Activated CD8-positive, alpha-beta memory T cell treated with anti-CD3 and anti-CD28 coated beads for 48 hours (primary cell): Measurements from ENCODE around the gene PGAM1.
"Not testable (repeated sequence)": the region's sequence is repeated elsewhere in the genome, so short reads cannot be mapped to it uniquely, and the experiment has no call there.

ENCODE experiments used
- DNase-seq, 3 experiments: peaks; one replicate each; pipeline ENCODE4 v3.0.0-alpha.2; 2020; ENCODE audit warnings: low read depth in 2 of 3, low spot score in 2 of 3

PGAM1 gene

GRCh38 chr10:97454330-97455036 lies 28.5 kb downstream of the PGAM1 start:
- no peak for DNase-seq

GRCh38 chr10:97456034-97456685 lies 30.2 kb downstream of the PGAM1 start:
- DNase-seq, result no peak

DNA sequence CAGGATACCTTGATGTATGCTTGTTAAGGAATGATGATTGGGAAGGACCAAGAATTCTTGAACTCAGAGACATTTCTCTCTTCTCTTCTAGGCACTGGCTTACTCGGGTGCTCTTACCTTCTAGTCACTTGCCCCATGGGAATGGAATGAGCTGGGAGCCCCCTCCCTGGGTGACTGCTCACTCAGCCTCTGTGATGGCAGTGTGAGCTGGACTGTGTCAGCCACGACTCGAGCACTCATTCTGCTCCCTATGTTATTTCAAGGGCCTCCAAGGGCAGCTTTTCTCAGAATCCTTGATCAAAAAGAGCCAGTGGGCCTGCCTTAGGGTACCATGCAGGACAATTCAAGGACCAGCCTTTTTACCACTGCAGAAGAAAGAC lies 30.7 kb downstream of the PGAM1 start:
- no peak for DNase-seq

DNA sequence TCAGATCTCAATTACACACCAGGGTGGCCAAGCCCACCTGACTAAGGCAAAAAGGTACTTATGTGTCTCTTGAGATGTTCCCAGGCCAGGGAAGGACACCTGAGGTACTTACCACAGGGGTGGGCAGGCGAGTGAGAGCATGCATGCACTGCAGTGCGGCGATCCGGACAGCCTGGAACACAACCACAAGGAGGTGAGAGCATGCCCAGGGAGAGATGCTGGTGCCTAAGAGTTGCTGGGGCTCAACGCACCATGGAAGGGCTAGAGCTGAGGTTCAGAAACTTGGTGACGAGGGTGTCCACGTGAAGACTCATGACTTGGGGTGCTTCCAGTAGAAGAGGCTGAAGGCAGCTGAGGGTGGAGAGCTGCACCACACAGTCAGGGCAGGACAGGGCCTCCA lies 33.1 kb downstream of the PGAM1 start:
- no peak for DNase-seq

DNA sequence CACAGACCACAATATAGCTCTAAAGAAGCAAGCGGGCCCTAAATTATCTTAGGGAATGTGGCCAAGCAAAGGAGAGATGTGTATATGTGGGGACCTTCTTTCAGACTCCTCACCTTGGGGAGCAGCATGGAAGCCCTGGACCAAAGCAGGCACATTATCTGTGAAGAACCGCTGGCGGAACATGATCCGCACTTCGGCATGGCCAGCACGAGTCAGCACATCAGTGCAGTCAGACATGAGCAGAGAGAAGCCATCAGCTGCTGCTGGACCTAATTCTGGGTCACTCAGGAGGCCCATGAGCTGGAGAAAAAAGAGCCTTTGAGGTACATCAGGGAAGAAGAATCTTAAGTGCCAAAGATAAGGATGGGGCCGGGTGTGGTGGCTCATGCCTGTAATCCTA lies 33.9 kb downstream of the PGAM1 start:
- no peak for DNase-seq

DNA sequence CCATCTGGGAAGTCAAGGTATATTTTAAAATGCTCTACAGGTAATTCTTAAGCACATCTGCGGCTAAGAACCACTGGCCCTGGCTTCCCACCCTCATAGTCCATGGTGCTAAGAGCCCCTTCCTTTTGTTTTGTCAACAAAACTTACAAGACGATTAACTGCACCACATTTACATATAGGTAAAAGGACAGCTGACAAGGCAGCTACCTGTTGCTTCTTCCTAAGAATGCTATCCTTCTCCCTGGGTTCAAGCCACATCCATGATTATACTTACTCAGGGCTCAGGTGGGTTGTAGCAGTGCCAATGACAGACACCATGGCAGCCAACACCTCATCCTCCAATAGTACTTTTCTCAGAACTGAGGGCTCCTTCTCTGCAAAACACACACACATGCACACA lies 36.3 kb downstream of the PGAM1 start:
- DNase-seq, result no peak

GRCh38 chr10:97463363-97464132 lies 37.6 kb downstream of the PGAM1 start:
- no peak for DNase-seq

DNA sequence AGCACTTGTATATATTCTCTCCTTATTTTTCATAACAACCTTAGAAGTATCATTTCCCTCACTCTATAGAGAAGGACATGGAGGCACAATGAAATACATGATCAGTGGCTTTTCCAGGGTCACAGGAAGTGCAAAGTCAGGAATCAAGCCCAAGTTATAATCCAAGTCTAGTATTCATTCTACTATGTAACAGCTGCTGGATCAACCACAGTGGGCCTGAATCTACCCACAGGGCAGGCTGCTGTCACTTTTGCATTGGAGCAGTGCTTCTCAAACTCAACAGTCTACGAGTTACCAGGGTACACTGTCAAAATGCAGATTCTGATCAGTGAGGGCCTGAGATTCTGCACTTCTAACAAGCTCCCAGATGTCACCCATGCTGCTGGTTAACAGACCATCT lies 38.2 kb downstream of the PGAM1 start:
- no peak for DNase-seq

GRCh38 chr10:97465982-97466381 lies 40.0 kb downstream of the PGAM1 start:
- no peak for DNase-seq

- no peak for DNase-seq
Measured at GRCh38 chr10:97466755-97467154, 40.8 kb downstream of the PGAM1 start.

DNA sequence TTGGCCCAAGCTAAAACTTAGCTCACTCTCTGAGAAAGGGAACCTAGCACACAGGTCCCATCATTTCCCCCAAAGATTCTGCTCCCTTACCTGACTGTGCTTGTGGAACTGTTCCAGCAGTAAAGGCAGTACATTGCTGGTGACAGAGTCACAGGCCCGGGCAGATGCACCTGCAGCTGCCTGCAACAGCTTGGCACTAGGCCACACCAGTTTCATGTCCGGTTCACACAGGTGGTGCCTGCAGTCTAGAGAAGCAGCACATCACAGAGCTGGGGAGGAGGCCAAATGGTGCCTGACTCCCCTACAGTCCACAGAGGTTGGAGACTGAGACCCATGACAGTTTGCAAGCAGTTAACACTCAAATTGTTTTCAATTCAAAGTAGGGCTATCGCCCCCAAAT lies 42.2 kb downstream of the PGAM1 start:
- DNase-seq, result no peak

DNA sequence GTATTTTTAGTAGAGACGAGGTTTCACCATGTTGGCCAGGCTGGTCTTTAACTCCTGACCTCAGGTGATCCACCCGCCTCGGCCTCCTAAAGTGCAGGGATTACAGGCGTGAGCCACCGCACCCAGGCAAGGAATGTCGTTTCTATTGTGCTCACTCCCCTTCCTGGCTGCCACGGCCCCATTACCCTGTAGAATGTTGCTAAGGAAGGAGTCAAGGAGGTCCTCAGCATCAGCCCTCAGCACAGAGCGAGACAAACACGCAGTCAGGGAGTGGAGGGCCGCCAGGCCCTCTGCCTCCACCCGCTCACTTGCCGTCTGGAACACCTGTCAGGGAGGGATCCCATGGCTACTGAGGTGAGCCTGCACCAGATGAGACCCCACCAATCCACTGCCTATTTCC lies 42.8 kb downstream of the PGAM1 start:
- DNase-seq, result not testable (repeated sequence)

DNA sequence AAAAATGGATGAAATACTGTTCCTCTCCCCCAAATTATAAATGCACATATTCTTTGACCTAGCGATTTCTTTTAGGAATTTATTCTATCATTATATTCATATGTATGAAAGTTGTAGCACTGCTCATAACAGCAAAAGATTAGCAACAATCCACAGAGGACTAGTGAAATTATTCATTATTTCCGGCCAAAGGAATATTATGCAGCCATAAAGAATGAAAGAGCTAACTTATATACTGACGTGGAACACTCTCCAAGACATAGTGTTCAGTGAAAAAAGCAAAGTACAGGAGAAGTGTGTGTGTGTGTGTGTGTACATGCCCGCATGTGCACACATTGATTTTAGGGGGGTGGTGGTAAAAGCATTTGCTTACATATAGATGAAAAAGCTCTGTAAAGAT lies 48.9 kb downstream of the PGAM1 start:
- no peak for DNase-seq

- no peak for DNase-seq
Measured at GRCh38 chr10:97475936-97476594, 50.1 kb downstream of the PGAM1 start.

DNA sequence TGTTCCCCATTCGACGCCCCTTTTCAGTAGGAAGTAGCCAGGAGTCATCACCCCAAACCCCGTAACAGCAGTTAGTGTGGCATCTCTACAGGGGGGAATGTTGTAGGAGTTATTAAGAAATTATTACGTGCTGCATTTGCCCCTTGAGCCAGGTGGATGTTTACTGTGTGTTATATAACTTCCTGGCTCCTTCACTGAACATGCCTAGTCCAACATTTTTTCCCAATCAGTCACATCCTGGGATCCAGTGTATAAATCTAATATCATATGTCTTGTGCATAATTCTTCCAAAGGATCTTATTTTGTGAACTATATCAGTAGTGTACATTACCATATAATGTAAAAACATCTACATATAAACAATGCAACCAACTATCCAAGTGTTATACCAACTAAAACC lies 53.4 kb downstream of the PGAM1 start:
- DNase-seq, result not testable (repeated sequence)

DNA sequence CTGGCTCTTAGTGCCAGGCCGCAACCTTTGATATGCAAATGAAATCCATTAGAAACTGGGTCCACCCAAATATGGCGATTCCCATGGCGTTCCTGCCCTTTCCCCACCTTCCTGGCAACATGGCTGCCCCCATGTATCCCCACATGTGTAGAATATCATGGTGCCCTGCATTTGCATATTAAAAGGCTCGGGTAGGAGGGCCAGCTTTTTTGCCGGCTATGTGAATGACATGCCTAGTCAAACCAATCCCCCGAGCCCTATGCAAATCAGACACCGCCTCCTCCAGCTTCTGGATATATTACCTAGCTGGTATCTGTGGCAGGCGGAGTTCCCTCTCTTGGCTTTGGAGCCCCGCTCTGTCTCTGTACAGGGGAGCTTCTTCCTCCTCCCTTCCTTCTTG lies 53.9 kb downstream of the PGAM1 start:
- no peak for DNase-seq

DNA sequence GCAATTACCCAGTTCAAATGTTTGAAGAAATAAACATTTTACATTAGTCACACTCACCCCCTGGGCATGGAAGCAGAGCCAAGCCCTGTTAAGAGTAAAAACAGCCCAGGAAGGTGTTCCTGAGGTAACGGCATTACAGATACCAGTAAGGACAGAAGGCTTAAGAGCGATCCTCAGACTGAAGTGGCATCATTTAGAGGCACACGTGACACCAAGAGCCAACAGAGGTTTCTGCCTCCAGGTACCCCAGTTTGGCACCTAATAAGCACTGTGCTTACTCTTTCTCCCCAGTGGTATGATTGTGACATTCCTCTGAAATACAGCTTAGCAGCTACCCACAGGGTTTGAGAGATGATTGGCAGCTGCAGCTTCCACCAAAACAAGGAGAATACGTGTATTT lies 55.1 kb downstream of the PGAM1 start:
- no peak for DNase-seq

DNA sequence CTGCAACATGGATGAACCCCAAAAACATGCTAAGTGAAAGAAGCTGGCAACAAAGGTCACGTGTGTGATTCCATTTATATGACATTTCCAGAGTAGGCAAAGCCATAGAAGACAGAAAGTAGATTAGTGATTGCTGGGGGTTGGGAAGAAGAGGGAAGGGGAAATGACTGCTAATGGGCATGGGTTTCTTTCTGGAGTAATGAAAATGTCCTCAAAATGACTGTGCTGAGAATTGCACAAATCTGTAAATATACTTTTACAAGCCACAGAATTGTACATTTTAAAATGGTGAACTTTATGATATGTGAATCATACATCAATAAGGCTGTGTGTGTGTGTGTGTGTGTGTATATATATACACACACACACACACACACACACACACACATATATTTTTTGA lies 56.4 kb downstream of the PGAM1 start:
- no peak for DNase-seq
